Vagina (tissue), 2 donors: ENCODE measurements around the gene PYHIN1. TPM values are rescaled to one million over a fixed set of nuclear protein-coding genes. Genes with fewer than 3 reads are reported as not detected.
A peak's percentile ranks its signal among the peaks of the same experiment; 100 is the strongest.
"Not testable (repeated sequence)": the region's sequence is repeated elsewhere in the genome, so short reads cannot be mapped to it uniquely, and the experiment has no call there.

Experiments used
- DNase-seq, 2 donors: peaks; one replicate each; pipeline ENCODE4 v3.0.0-alpha.2; 2017; ENCODE audit errors: extremely low spot score in 2 of 2
- H3K27ac ChIP-seq: fragments of 200-600 bp; sonication (generic); one replicate; pipeline ENCODE4 v1.5.1; 2019
- H3K27me3 ChIP-seq: fragments of 200-600 bp; sonication (generic); one replicate; pipeline ENCODE4 v1.5.1; 2019
- H3K36me3 ChIP-seq, 2 donors: fragments of 200-600 bp; sonication (generic); one replicate each; pipeline ENCODE4 v1.5.1; 2017 to 2019
- H3K4me1 ChIP-seq: fragments of 200-600 bp; sonication (generic); one replicate; pipeline ENCODE4 v1.5.1; 2019
- H3K4me3 ChIP-seq, 2 donors: fragments of 200-600 bp; sonication (generic); 1 replicate in 1 of 2; 2 replicates in 1 of 2; pipeline ENCODE4 v1.5.1; 2016 to 2019
- H3K9me3 ChIP-seq: fragments of 200-600 bp; sonication (generic); one replicate; pipeline ENCODE4 v1.5.1; 2019
- POLR2A ChIP-seq, 2 donors: fragments of 450-650 bp; IDR thresholded peaks; one replicate each; pipeline ENCODE4 v1.6.1; 2017; ENCODE audit warnings: antibody characterized with exemption in 2 of 2, mild to moderate bottlenecking in 2 of 2, moderate library complexity in 2 of 2
- POLR2AphosphoS5 ChIP-seq, 2 donors: sonication (generic); formaldehyde crosslinking; IDR thresholded peaks; one replicate each; pipeline ENCODE4 v1.9.0; 2017; ENCODE audit warnings: antibody characterized with exemption in 2 of 2, mild to moderate bottlenecking in 2 of 2, low read depth in 1 of 2; ENCODE audit not compliant: insufficient read depth in 1 of 2
- intact Hi-C: fragments of 100-400 bp; cut with DNase I; formaldehyde crosslinking; loops from one replicate; pipeline ENCODE4 v1.15.1; 2023
- total RNA-seq: library from RNA; depleted of rRNA; stranded (reverse); fragments of >200 nt; gene quantifications from one replicate; pipeline ENCODE4 v1.2.3, GENCODE V29; 2016
- TF ChIP-seq, protein P1 (sequence below), 3 experiments: fragments of 450-650 bp in 2 of 3; fragments of 200-600 bp in 1 of 3; sonication (generic) in 1 of 3; IDR thresholded peaks; one replicate each; pipeline ENCODE4 v1.5.1; 2017 to 2019; ENCODE audit warnings: antibody characterized with exemption in 3 of 3, mild to moderate bottlenecking in 2 of 3, moderate library complexity in 2 of 3

PYHIN1 gene
- total RNA-seq, 1 donor from 2014 or later: 4.2 TPM

DNA sequence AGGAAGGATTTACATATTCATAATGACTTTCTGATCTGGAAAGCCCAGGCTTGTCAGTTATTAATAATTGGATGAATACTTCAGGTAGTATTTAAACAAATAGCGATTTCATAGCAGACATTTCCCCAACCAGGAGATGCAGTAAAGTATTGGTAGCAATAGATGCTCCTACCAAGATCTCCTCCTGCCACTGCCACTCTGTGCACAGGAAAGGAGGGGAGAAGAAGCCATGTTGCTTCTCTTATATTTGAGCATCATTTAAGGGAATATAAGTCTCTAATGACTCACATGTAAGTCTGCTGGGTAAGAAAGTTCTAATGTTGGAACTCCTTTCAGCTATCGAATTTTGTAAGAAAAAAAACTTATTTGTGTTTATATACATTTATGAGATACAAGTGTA is 77.9 kb downstream of the PYHIN1 start:
- Histone ChIP-seq H3K27ac (peak overlapping the region; percentile 85), H3K9me3 (no peaks in the 10 kb centered on the region), H3K36me3 (no peaks in the 10 kb centered on the region), H3K4me1 (peaks cover 56% of the 10 kb centered on the region), H3K4me3 (peak overlapping the region; percentile 41 to 58), H3K27me3 (no peaks in the 10 kb centered on the region)
- intact Hi-C loops: no loop called here
- no peak for DNase-seq
- TF ChIP-seq POLR2AphosphoS5 (IDR thresholded peaks at IDR 0.05; ENCODE audit: insufficient read depth in 1 of 2, low read depth in 1 of 2): no peak
- TF ChIP-seq, protein P1, sequence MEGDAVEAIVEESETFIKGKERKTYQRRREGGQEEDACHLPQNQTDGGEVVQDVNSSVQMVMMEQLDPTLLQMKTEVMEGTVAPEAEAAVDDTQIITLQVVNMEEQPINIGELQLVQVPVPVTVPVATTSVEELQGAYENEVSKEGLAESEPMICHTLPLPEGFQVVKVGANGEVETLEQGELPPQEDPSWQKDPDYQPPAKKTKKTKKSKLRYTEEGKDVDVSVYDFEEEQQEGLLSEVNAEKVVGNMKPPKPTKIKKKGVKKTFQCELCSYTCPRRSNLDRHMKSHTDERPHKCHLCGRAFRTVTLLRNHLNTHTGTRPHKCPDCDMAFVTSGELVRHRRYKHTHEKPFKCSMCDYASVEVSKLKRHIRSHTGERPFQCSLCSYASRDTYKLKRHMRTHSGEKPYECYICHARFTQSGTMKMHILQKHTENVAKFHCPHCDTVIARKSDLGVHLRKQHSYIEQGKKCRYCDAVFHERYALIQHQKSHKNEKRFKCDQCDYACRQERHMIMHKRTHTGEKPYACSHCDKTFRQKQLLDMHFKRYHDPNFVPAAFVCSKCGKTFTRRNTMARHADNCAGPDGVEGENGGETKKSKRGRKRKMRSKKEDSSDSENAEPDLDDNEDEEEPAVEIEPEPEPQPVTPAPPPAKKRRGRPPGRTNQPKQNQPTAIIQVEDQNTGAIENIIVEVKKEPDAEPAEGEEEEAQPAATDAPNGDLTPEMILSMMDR (IDR thresholded peaks at IDR 0.05): no peak
- no peak for TF ChIP-seq POLR2A (IDR thresholded peaks at IDR 0.05)

DNA sequence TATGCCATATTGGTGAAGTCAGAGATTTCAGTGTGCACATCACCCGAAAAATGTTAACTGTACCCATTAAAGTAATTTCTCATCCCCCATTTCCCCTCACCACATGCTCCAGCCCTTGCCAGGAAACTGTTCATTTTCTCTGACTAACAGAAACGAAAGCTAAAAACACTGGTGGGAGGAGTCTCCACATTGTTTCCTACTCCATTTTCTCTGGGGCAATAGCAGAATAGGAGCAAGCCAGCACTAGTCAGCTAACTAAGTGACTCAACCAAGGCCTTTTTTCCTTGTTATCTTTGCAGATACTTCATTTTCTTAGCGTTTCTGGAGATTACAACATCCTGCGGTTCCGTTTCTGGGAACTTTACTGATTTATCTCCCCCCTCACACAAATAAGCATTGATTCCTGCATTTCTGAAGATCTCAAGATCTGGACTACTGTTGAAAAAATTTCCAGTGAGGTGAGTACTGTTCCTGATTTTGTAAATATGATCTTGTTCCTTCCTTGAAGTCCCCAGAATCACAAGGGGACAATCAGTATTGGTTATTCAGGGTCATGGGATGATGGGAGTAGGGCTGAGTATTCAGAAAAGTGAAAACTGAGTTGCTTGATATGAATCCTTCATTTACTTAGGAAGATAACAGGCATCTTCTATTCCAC is 78.5 kb downstream of the PYHIN1 start, which contains the start of gene IFI16:
Gene IFI16 (plus strand): TSS at position 204 of the 658 bp plus-strand sequence. CDS start 4,774 bp downstream, outside the sequence.
- no peaks in the 10 kb centered on the region for H3K9me3 ChIP-seq
- H3K4me3 ChIP-seq: peak within 1 kb of the TSS; percentile 41 to 58
- peak in 1 of 2 donors; percentile 74 for TF ChIP-seq POLR2A (IDR thresholded peaks at IDR 0.05)
- peak; percentile 27 to 98 for TF ChIP-seq POLR2AphosphoS5 (IDR thresholded peaks at IDR 0.05; ENCODE audit: insufficient read depth in 1 of 2, low read depth in 1 of 2)
- TF ChIP-seq, protein P1 (IDR thresholded peaks at IDR 0.05): no peak
- intact Hi-C loops: no loop called here
- peaks cover 0 to 1% of the 10 kb centered on the region in 2 donors for H3K36me3 ChIP-seq
- peak in 1 of 2 donors; percentile 91 for DNase-seq
- H3K4me1 ChIP-seq: peaks cover 61% of the 10 kb centered on the region
- H3K27me3 ChIP-seq: no peaks in the 10 kb centered on the region
- H3K27ac ChIP-seq: peak within 1 kb of the TSS; percentile 85

DNA sequence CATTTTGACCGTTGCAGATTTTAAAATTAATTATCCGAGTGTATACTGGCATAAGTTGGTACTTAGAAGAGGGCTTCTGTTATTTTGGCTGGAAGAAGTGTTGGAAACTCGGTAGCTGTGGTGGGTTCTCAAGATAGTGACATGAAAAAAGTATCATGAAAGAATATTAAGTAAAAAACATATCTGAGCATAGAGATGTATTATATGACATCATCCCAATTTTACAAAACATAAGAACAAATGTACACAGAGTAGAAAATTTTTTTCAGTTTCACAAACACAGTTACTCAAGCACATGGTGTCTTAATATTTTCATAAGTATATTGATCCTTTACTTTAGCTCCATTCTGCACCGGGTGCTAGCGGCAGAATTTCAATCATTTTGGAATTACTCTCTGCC is 79.0 kb downstream of the PYHIN1 start:
- no peak for DNase-seq
- H3K4me3 ChIP-seq: peak overlapping the region; percentile 41 to 58
- H3K36me3 ChIP-seq: peaks cover 0 to 7% of the 10 kb centered on the region in 2 donors
- no peak for TF ChIP-seq POLR2A (IDR thresholded peaks at IDR 0.05)
- TF ChIP-seq, protein P1 (IDR thresholded peaks at IDR 0.05): no peak
- TF ChIP-seq POLR2AphosphoS5 (IDR thresholded peaks at IDR 0.05; ENCODE audit: insufficient read depth in 1 of 2, low read depth in 1 of 2): no peak
- H3K27me3 ChIP-seq: no peaks in the 10 kb centered on the region
- no peaks in the 10 kb centered on the region for H3K9me3 ChIP-seq
- intact Hi-C loops: no loop called here
- peaks cover 61% of the 10 kb centered on the region for H3K4me1 ChIP-seq
- peak overlapping the region; percentile 85 for H3K27ac ChIP-seq

DNA sequence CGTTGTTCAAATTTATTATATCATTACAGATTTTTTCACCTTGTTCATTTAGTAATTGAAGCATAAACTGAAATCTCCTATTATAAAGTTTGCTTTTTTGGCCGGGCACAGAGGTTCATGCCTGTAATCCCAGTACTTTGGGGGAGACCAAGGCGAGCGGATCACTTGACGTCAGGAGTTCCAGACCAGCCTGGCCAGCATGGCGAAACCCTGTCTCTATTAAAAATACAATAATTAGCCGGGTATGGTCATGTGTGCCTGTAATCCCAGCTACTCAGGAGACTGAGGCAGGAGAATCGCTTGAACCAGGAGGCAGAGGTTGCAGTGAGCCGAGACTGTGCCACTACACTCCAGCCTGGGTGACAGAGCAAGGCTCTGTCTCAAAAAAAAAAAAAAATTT is 79.6 kb downstream of the PYHIN1 start:
- H3K36me3 ChIP-seq: peaks cover 0 to 13% of the 10 kb centered on the region in 2 donors
- H3K4me3 ChIP-seq: peak overlapping the region; percentile 41 to 58
- H3K9me3 ChIP-seq, intact Hi-C loops, DNase-seq, H3K27me3 ChIP-seq: not testable (repeated sequence)
- H3K4me1 ChIP-seq: peaks cover 63% of the 10 kb centered on the region
- peak overlapping the region; percentile 85 for H3K27ac ChIP-seq

DNA sequence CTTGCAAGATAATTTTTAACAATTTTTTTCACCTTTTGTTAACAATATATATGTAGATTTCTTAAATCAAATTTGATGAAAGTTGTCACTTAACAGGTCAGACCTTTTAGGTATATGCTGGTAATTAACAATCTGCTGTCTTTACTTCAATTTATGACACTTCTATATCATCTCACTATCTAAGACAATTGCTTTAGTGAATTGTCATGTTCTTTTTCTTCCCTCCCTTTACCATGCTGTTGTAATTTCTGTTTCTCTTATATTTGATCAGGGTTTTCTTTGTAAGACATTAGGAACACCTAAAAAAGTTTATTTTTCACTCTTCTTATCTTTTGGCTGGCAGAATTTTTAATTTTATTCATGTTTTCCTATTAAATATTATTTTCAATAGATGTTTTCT is 80.4 kb downstream of the PYHIN1 start:
- no peak for DNase-seq
- TF ChIP-seq, protein P1 (IDR thresholded peaks at IDR 0.05): no peak
- TF ChIP-seq POLR2AphosphoS5 (IDR thresholded peaks at IDR 0.05; ENCODE audit: insufficient read depth in 1 of 2, low read depth in 1 of 2) (no peak), POLR2A (IDR thresholded peaks at IDR 0.05) (no peak)
- Histone ChIP-seq H3K27ac (peak overlapping the region; percentile 85), H3K36me3 (peaks cover 0 to 20% of the 10 kb centered on the region in 2 donors), H3K4me3 (peak overlapping the region; percentile 41 to 58), H3K27me3 (no peaks in the 10 kb centered on the region), H3K4me1 (peaks cover 70% of the 10 kb centered on the region), H3K9me3 (no peaks in the 10 kb centered on the region)
- intact Hi-C loops: no loop called here
